ENCODE results near the gene ATP5F1C.

DNA sequence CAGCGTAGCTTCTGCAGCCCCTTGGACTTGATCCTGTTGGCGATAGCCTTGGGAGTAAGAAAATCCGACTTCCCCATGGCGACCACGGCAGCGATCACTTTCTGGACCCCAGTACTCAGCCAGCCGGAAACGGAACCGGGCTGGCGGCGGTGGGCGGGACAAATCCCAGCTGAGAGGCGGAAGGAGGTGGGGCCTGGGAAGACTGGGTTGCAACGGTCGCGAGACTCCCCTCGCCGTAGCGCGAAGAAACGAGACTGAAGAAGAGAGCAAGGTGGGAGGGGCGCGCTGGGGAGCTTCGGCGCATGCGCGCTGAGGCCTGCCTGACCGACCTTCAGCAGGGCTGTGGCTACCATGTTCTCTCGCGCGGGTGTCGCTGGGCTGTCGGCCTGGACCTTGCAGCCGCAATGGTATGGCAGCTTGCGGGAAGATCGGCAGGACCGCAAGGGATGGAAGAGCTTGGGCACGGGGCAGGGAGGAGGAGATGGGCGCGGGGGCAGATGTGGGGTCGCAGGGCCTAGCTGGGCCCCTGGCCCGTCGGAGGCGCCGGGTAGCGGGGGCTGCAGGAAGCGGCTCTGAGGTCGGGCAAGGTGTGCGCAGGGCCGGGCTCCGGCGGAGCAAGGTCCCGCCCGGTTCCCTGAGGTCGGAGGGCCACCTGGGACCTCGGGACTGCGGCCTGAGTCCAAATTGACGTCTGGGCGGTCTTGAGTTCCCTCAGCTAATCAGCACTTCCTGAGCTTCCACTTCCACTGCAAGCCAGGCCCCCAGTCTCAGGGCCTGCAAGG lies at the start of gene ATP5F1C, which contains the start of gene KIN:
- TF ChIP-seq, protein P1, sequence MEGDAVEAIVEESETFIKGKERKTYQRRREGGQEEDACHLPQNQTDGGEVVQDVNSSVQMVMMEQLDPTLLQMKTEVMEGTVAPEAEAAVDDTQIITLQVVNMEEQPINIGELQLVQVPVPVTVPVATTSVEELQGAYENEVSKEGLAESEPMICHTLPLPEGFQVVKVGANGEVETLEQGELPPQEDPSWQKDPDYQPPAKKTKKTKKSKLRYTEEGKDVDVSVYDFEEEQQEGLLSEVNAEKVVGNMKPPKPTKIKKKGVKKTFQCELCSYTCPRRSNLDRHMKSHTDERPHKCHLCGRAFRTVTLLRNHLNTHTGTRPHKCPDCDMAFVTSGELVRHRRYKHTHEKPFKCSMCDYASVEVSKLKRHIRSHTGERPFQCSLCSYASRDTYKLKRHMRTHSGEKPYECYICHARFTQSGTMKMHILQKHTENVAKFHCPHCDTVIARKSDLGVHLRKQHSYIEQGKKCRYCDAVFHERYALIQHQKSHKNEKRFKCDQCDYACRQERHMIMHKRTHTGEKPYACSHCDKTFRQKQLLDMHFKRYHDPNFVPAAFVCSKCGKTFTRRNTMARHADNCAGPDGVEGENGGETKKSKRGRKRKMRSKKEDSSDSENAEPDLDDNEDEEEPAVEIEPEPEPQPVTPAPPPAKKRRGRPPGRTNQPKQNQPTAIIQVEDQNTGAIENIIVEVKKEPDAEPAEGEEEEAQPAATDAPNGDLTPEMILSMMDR (IDR thresholded peaks at IDR 0.05), result no peak
- no peak for TF ChIP-seq ZFX (IDR thresholded peaks at IDR 0.05; ENCODE audit: borderline replicate concordance)
